ENCODE results near the gene RAD50.

DNA sequence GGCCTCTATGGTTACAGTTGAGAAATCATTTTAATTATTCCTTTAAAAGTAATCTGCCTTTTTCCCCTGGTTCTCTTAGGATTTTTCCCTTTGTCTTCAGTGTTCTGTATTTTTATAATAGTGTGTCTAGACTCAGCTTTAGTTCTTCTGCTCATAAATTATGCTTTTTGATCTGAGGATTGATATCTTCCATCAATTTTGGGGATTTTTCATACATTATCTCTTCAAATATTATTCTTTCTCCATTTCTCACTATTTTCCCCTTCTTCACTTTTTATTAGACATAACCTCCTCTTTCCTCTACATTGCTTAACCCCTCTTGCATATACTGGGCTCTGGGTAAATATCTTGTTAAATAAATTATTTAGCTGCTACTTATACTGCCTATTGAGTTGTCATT, 64.9 kb downstream of the RAD50 start:
- TF ChIP-seq, protein P1, sequence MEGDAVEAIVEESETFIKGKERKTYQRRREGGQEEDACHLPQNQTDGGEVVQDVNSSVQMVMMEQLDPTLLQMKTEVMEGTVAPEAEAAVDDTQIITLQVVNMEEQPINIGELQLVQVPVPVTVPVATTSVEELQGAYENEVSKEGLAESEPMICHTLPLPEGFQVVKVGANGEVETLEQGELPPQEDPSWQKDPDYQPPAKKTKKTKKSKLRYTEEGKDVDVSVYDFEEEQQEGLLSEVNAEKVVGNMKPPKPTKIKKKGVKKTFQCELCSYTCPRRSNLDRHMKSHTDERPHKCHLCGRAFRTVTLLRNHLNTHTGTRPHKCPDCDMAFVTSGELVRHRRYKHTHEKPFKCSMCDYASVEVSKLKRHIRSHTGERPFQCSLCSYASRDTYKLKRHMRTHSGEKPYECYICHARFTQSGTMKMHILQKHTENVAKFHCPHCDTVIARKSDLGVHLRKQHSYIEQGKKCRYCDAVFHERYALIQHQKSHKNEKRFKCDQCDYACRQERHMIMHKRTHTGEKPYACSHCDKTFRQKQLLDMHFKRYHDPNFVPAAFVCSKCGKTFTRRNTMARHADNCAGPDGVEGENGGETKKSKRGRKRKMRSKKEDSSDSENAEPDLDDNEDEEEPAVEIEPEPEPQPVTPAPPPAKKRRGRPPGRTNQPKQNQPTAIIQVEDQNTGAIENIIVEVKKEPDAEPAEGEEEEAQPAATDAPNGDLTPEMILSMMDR (IDR thresholded peaks at IDR 0.05), result no peak
- no peak for TF ChIP-seq POLR2A (IDR thresholded peaks at IDR 0.05)
- no peak for TF ChIP-seq POLR2AphosphoS5 (IDR thresholded peaks at IDR 0.05)
